Measurements from ENCODE around the gene MSRB3.

The MSRB3 gene

GRCh38 chr12:65430571-65431306, 152.3 kb downstream of the MSRB3 start:
- no peaks in the 10 kb centered on the region for H3K9me3 ChIP-seq (ENCODE audit: insufficient read depth, low read length)
- no peak overlapping the region for H3K4me2 ChIP-seq (ENCODE audit: low read depth, low read length, poor library complexity, severe bottlenecking)
- no peak overlapping the region for H3K27ac ChIP-seq (ENCODE audit: low read depth, low read length)

GRCh38 chr12:65432114-65432513, 153.6 kb downstream of the MSRB3 start:
- H2AFZ ChIP-seq (ENCODE audit: low read depth, low read length, severe bottlenecking): no peak overlapping the region
- TF ChIP-seq CTCF (IDR thresholded peaks at IDR 0.05; ENCODE audit: insufficient read depth, low read length, poor library complexity, severe bottlenecking): no peak
- no peak for TF ChIP-seq EZH2phosphoT487 (conservative IDR thresholded peaks at IDR 0.05; ENCODE audit: low read length)
- no peak overlapping the region for H3K27ac ChIP-seq (ENCODE audit: low read depth, low read length)
- no peak overlapping the region for H3K4me2 ChIP-seq (ENCODE audit: low read depth, low read length, poor library complexity, severe bottlenecking)
- no peaks in the 10 kb centered on the region for H3K9me2 ChIP-seq (replicated peaks; ENCODE audit: insufficient read depth, low read length)
- no peaks in the 10 kb centered on the region for H3K79me2 ChIP-seq (ENCODE audit: insufficient read depth, low read length)
- no peak overlapping the region for H3K9ac ChIP-seq (ENCODE audit: low read length)
- H3F3A ChIP-seq (ENCODE audit: insufficient read depth): no peaks in the 10 kb centered on the region
- no peaks in the 10 kb centered on the region for H3K27me3 ChIP-seq (ENCODE audit: low read length)
- no peaks in the 10 kb centered on the region for H3K9me3 ChIP-seq (ENCODE audit: insufficient read depth, low read length)
- H3K36me3 ChIP-seq (ENCODE audit: low read length): no peaks in the 10 kb centered on the region
- H4K20me1 ChIP-seq (ENCODE audit: low read depth, low read length): no peaks in the 10 kb centered on the region
- H3K4me3 ChIP-seq (ENCODE audit: insufficient read depth, low read length, poor library complexity, severe bottlenecking): no peak overlapping the region

More at GRCh38 chr12:65430571-65431306, 152.3 kb downstream of the MSRB3 start:
- no peak overlapping the region for H2AFZ ChIP-seq (ENCODE audit: low read depth, low read length, severe bottlenecking)
- no peaks in the 10 kb centered on the region for H3K9me2 ChIP-seq (replicated peaks; ENCODE audit: insufficient read depth, low read length)
- TF ChIP-seq EZH2phosphoT487 (conservative IDR thresholded peaks at IDR 0.05; ENCODE audit: low read length) (no peak), CTCF (IDR thresholded peaks at IDR 0.05; ENCODE audit: insufficient read depth, low read length, poor library complexity, severe bottlenecking) (no peak)
- H3K27me3 ChIP-seq (ENCODE audit: low read length): no peaks in the 10 kb centered on the region
- H3K4me3 ChIP-seq (ENCODE audit: insufficient read depth, low read length, poor library complexity, severe bottlenecking): no peak overlapping the region
- H3K36me3 ChIP-seq (ENCODE audit: low read length): no peaks in the 10 kb centered on the region
- H3K9ac ChIP-seq (ENCODE audit: low read length): no peak overlapping the region
- no peaks in the 10 kb centered on the region for H4K20me1 ChIP-seq (ENCODE audit: low read depth, low read length)
- no peaks in the 10 kb centered on the region for H3F3A ChIP-seq (ENCODE audit: insufficient read depth)
- no peaks in the 10 kb centered on the region for H3K79me2 ChIP-seq (ENCODE audit: insufficient read depth, low read length)

DNA sequence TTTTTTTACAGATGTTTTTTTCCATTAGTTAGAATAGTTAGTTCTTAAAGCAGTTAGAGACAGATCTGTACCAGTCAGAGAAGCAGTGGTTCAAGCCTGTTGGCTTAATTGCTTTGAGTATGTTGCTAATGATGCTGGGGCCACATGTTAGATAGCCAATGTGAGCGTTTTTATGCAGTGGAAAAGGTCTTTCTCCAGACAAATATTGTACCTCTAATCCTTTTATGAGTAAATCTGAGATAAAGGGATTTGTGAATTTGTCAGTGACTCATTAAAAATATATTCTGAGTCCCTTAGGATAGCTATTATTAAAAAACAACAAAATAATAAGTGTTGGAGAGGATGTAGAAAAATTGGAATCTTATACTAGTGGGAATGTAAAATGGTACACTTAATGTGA, 154.2 kb downstream of the MSRB3 start:
- TF ChIP-seq CTCF (IDR thresholded peaks at IDR 0.05; ENCODE audit: insufficient read depth, low read length, poor library complexity, severe bottlenecking) (no peak), EZH2phosphoT487 (conservative IDR thresholded peaks at IDR 0.05; ENCODE audit: low read length) (no peak)
- no peaks in the 10 kb centered on the region for H4K20me1 ChIP-seq (ENCODE audit: low read depth, low read length)
- H3K9me2 ChIP-seq (replicated peaks; ENCODE audit: insufficient read depth, low read length): no peaks in the 10 kb centered on the region
- H3K79me2 ChIP-seq (ENCODE audit: insufficient read depth, low read length): no peaks in the 10 kb centered on the region
- H3K9me3 ChIP-seq (ENCODE audit: insufficient read depth, low read length): no peaks in the 10 kb centered on the region
- no peak overlapping the region for H2AFZ ChIP-seq (ENCODE audit: low read depth, low read length, severe bottlenecking)
- H3K9ac ChIP-seq (ENCODE audit: low read length): no peak overlapping the region
- H3K27me3 ChIP-seq (ENCODE audit: low read length): no peaks in the 10 kb centered on the region
- H3K4me3 ChIP-seq (ENCODE audit: insufficient read depth, low read length, poor library complexity, severe bottlenecking): no peak overlapping the region
- H3F3A ChIP-seq (ENCODE audit: insufficient read depth): no peaks in the 10 kb centered on the region
- no peaks in the 10 kb centered on the region for H3K36me3 ChIP-seq (ENCODE audit: low read length)
- no peak overlapping the region for H3K27ac ChIP-seq (ENCODE audit: low read depth, low read length)
- no peak overlapping the region for H3K4me2 ChIP-seq (ENCODE audit: low read depth, low read length, poor library complexity, severe bottlenecking)
